Measurements from ENCODE around the gene CLCN5. TPM values are rescaled to one million over a fixed set of nuclear protein-coding genes. Genes with fewer than 3 reads are reported as not detected.

Gene CLCN5
- 3.0 and 3.3 TPM in 2 replicates for total RNA-seq (2014; rRNA removed; shearing (Covaris generic))

GRCh38 chrX:49922291-49923241 lies at the start of gene CLCN5:
TSS of gene CLCN5 (plus strand) at chrX:49922596. CDS start at chrX:49925299, 2,703 bp downstream.
- peak; percentile 93 for DNase-seq (ENCODE audit: low read depth)

GRCh38 chrX:49876750-49877149 lies 45.6 kb upstream of the CLCN5 start:
- DNase-seq (ENCODE audit: low read depth) = peak; percentile 37

DNA sequence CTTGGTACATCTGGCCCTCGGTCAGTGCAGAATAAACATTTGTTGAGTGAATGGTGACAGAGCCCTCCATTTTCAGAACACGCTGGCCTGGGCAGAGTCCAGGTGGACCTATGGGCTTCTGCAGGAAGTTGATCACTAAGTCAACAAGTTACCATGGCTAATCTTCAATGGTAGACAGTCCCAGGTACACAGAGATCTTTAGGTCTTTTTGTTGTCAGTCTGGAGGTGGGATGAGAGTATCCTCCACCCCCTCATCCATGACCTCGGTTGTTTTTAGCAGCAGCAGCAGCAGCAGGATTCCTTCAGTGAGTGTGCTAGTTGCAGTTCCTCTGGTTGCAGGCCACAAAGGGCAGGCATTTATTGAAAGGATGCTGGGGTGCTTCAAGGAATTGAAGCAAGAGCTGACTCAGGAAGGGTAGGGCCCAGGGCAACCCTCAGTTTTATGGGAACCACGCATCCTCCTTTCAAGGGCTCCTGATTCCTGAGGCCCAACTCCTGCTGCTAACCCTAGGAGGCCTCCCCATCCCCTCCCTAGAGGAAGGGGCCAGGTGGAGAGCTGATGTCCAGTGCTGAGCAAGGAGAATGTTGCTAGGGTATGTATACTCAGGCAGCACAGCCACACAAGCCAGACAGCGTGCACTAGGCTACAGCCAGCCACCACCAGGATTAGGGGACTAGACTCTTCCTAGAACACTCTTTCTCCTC lies 44.8 kb upstream of the CLCN5 start:
- DNase-seq (ENCODE audit: low read depth) = no peak

DNA sequence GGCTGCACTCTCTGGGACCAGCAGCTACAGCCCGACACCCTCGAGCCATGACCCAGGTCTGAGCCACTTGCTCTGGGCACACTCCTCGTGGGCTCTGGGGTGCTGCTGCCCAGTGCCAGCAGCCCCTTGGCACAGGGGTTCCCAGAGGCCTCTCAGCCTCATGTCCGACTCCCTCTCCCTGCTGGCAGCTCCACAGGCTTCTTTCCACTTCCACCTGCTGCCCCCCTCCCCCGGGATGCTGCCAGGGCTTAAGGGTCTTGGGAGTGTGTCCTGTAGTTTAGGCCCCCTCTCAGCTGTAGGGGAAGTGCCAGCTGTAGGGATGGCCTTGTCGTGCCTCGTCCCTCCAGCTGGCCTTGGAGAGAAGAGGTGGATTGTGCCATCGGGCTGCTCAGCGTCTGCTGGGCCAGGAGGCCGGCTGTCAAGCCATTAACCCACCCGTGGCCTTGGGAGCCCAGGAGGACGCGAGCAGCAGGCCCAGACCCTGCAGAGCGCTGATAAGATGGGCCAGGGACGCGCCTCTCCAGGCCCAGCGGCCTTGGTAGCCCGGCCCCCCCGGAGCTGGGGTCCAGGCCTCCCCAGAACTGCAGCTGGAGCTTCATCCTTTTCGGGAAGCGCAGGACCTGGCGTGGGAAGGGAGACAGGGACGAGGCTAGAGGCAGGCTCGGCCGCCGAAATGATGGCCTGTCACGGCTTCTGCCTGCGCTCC lies 44.1 kb upstream of the CLCN5 start:
- no peak for DNase-seq (ENCODE audit: low read depth)

GRCh38 chrX:49878834-49879655 lies 43.4 kb upstream of the CLCN5 start, which contains the start of gene USP27X:
TSS of gene USP27X (plus strand) at chrX:49879484. CDS start at chrX:49880308, 824 bp downstream.
- peak; percentile 83 for DNase-seq (ENCODE audit: low read depth)

GRCh38 chrX:49879656-49880277 lies 42.6 kb upstream of the CLCN5 start:
- DNase-seq (ENCODE audit: low read depth) = peak; percentile 5

- DNase-seq (ENCODE audit: low read depth) = no peak
Observed at GRCh38 chrX:49880668-49881067, 41.7 kb upstream of the CLCN5 start.

- peak; percentile 56 for DNase-seq (ENCODE audit: low read depth)
Observed at GRCh38 chrX:49884290-49884862, 38.0 kb upstream of the CLCN5 start.

GRCh38 chrX:49892542-49892941 lies 29.9 kb upstream of the CLCN5 start:
- DNase-seq (ENCODE audit: low read depth) = no peak

- DNase-seq (ENCODE audit: low read depth) = no peak
Observed at GRCh38 chrX:49896951-49897350, 25.4 kb upstream of the CLCN5 start.

DNA sequence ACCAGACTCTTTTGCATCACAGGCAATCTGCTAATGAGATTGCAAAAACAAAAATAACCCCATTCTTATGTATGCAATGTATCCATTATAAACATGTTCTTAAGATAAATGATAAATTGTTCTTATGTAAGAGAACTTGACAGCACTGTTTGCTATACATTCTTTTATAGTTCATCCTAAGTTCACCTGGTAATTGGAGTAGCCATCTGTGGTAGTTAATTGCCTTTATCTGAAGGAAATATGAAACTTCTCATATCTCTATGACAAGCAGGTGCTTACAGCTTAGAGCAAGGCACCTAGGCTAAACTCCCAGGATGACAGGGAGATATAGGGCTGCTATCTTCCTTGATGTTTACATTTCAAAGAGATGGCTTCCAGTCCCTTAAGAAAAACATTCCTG lies 21.3 kb upstream of the CLCN5 start:
- DNase-seq (ENCODE audit: low read depth) = no peak

DNA sequence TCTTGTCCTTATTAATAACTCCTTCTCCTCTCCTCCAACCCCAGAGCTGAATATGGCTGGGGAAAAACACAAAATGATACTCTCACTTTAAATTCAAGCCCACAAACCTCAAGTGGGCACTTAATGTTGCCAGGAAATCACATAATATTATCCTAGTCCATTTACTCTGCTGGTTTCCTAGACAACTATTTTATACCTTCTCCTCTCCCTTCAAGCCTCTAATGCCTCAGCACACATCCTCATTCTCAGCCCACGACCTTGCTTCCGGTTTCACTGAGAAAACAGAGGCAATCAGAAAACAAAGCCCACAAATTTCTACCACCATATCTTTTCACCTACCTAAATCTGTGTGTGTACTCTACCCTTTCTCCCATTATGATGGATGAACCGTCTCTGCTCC lies 12.1 kb upstream of the CLCN5 start:
- DNase-seq (ENCODE audit: low read depth) = peak; percentile 6

- DNase-seq (ENCODE audit: low read depth) = no peak
Observed at GRCh38 chrX:49912086-49912485, 10.3 kb upstream of the CLCN5 start.

DNA sequence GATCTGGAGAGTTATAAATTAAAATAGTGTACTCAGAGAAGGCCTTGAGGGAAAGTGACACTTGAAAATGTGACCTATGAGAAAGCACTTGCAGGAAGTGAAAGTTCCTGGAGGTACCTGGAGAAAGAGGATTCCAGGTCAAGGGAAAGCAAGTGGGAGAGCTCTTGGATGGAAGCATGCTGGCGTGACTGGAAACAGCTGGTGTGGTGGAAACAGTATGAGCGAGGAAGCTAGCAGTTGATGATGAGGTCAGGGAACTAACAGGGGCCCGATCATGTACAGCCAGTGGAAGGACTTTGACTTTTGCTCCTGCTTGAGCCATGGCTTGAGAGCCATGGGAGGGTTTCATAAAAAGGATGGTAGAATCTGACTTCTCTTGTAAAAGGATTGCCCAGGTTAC lies 9.5 kb upstream of the CLCN5 start:
- DNase-seq (ENCODE audit: low read depth) = no peak

DNA sequence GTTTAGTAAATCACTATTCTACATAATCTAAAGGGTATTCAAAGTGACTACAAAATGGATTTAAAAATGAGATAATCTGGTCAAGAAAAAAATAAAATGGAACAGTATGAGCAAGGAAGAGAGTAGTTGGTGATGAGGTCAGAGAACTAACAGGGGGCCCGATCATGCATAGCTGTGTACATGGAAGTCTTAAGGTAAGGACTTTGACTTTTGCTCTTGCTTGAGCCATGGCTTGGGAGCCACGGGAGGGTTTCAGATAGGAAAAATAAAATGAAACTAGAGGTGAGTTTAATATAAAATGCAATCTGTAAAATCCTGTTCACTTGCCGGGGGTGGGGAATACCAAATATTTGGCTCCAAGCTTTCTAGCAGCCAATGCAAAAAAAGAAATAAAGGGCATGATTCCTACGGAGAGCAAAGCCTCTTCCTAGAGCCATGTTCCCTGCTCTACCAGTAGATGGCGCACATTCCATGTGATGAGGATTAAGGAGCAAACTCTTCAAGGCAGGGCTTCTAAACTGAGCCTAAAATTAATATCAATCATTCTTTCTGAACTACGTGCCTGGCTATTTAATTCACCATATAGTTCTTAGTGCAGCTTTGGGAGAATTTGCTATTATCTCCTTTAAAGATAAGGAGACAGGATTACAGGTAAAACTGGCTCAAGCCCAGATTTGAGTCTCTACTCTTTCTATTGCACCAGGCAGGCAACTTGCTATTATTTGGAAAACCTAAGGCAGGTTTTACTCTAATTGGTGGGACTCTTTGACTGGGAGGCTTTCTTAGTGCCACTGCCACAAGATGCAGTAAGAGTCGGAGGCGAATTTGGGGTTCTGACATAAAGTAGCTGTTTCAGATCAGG lies 6.8 kb upstream of the CLCN5 start:
- peak; percentile 55 for DNase-seq (ENCODE audit: low read depth)

DNA sequence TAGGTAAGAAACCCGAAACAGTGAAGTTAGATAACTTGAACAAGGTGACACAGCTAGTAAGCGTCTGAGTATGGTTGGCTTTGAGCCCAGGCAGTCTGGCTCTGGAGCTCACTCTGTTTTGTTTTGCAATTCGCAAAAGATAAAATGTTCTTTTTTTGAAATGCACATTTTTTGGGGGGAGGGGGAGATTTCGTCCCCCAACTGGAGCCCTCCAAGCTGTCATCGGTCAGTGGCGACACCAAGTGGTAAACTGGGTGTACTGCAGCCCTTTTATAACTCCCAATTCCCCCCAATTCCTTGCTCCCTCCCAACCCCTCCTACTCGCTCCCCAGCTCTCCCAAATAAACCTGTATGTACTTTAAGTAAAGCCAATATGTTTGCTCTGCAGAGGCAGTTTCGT lies 2.8 kb upstream of the CLCN5 start:
- peak; percentile 14 for DNase-seq (ENCODE audit: low read depth)

GRCh38 chrX:49921109-49921508 lies 1.3 kb upstream of the CLCN5 start:
- no peak for DNase-seq (ENCODE audit: low read depth)

DNA sequence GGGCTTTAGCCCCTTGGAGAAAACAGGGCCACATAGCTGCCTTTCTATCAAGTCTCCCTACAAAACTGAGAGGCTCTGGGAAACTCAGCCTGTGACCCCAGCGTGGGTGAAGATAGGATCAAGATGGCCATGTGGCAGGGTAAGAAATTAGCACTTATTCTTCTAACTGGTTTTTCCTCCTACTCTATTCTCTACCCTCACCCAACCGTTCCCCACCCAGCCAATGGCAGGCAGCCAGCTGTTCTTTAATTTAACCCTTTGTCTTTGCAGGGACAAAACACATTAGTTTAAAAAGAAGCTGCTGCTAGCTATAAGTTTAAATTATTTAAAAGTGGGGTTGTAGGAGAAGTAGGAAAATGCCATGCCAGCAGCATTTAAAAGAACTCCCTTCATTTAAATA lies 2.8 kb downstream of the CLCN5 start:
- no peak for DNase-seq (ENCODE audit: low read depth)

DNA sequence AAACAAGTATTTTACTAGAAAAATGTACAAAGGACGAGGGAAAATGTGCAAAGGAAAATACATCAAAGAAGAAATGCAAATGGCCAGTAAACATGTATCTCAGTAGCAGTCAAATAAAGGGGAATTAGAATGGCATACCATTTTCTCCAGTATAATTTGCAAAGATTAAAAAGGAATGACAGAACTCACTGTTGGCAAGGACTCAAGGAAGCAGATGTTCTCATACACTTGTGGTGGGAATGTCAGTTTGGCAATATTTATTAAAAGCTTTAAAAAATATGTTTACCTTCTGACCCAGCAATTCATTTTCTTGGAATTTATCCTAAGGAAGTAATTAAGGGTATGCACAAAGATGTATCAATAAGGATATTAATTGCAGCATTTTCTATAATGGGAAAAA lies 7.6 kb downstream of the CLCN5 start:
- DNase-seq (ENCODE audit: low read depth) = no peak

Data from M059J (cell line).